Lower lobe of right lung (tissue), 2 donors: Measurements from ENCODE around the gene MEMO1. TPM values are rescaled to one million over a fixed set of nuclear protein-coding genes. Genes with fewer than 3 reads are reported as not detected.

ENCODE experiments used
- ATAC-seq, 2 donors: fragments of 200-7000 bp; cut with Tn5 transposase; one replicate each; pipeline ENCODE4 v1.9.1; 2020 to 2022; ENCODE audit warnings: mild to moderate bottlenecking in 2 of 2, moderate library complexity in 2 of 2
- DNase-seq: peaks from one replicate; pipeline ENCODE4 v3.0.0-alpha.2; 2020
- H3K27ac ChIP-seq: fragments of 200-600 bp; one replicate; pipeline ENCODE4 v1.8.0; 2022
- H3K27me3 ChIP-seq: fragments of 200-600 bp; one replicate; pipeline ENCODE4 v1.8.0; 2022; ENCODE audit warnings: low read depth
- H3K36me3 ChIP-seq: fragments of 200-600 bp; one replicate; pipeline ENCODE4 v1.8.0; 2022; ENCODE audit warnings: mild to moderate bottlenecking
- H3K4me1 ChIP-seq: fragments of 200-600 bp; one replicate; pipeline ENCODE4 v1.8.0; 2022
- H3K4me3 ChIP-seq: fragments of 200-600 bp; one replicate; pipeline ENCODE4 v1.8.0; 2022; ENCODE audit warnings: mild to moderate bottlenecking
- H3K9me3 ChIP-seq: fragments of 200-600 bp; one replicate; pipeline ENCODE4 v1.8.0; 2022
- CTCF ChIP-seq: fragments of 200-600 bp; IDR thresholded peaks from one replicate; pipeline ENCODE4 v1.8.0; 2022; ENCODE audit warnings: antibody characterized with exemption, mild to moderate bottlenecking
- intact Hi-C: fragments of 100-400 bp; cut with DNase I; formaldehyde crosslinking; loops from one replicate; pipeline ENCODE4 v1.11.0; 2022
- total RNA-seq: library from RNA; stranded (reverse); fragmentation: NEBNext Ultra II Directional; extraction: Animal tissue kit (Norgen Biotek cat#: 25700); gene quantifications from one replicate; pipeline ENCODE4 v1.2.1, GENCODE V29; 2021
- donor health status: DM: no; HTN: yes; CAD: no; lungs with severe emphysema.

Gene MEMO1
- total RNA-seq, 1 donor from 2014 or later: 35.7 TPM

- Histone ChIP-seq H3K27ac (peak overlapping the region; percentile 86), H3K4me3 (peak overlapping the region; percentile 90), H3K4me1 (peaks cover 41% of the 10 kb centered on the region), H3K27me3 (no peaks in the 10 kb centered on the region), H3K9me3 (no peaks in the 10 kb centered on the region), H3K36me3 (no peaks in the 10 kb centered on the region)
- ATAC-seq (peak; percentile 35 to 44), DNase-seq (peak; percentile 67)
- intact Hi-C loops: no loop called here
- no peak for TF ChIP-seq CTCF
Measured at GRCh38 chr2:32009516-32010256, 1.1 kb downstream of the MEMO1 start.

DNA sequence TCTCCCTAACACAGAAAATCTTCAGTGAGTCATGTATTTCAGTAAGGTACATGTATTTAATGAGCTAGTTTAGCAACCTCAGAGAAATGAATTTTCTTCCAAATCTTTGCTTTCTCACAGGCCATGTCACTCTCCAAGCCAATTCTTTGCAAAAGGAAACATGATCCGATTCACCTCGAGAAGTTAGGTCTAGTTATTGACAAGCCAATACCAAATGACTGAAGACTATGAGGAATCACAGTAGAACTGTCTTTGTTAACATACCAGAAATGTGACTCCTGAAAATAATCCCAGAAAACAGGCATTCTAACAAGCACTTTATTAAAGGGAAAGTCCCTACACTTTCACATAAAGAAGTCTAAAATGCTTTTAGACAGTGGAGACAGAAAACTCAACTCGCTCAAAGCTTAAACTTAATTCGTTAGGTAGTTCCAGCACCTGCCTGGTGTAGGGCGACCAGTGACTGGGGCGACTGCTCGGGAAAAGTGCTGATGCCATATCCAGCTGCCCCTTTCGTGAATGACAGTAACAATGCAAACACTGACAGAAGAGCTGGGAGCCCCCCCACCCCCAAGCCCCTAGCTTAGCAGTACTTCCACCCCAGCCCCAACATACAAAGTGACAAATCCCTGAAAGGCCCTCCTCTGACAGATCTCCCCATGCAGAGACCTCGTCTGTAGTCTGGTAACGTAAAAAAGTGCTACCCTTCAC, 1.8 kb downstream of the MEMO1 start:
- Histone ChIP-seq H3K4me1 (peaks cover 41% of the 10 kb centered on the region), H3K36me3 (no peaks in the 10 kb centered on the region), H3K4me3 (peak overlapping the region; percentile 90), H3K27ac (peak overlapping the region; percentile 85), H3K9me3 (no peaks in the 10 kb centered on the region), H3K27me3 (no peaks in the 10 kb centered on the region)
- DNase-seq (no peak), ATAC-seq (no peak)
- intact Hi-C loops: no loop called here
- TF ChIP-seq CTCF: no peak

DNA sequence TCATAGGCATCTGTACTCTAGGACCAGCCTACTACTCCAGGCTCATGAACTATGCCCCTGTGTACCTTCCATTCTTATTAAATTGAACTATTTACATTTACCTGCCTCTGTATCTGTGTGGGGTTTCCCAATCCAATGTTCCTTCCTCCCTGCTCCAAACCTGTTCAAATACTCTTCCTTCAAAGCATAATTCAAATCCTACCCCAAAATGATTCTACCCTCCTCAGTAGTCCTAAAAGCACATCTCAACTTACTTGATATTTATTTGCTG, 3.8 kb downstream of the MEMO1 start:
- TF ChIP-seq CTCF: no peak
- peaks cover 40% of the 10 kb centered on the region for H3K4me1 ChIP-seq
- no peaks in the 10 kb centered on the region for H3K27me3 ChIP-seq
- intact Hi-C loops: no loop called here
- no peak overlapping the region for H3K4me3 ChIP-seq
- ATAC-seq (no peak), DNase-seq (no peak)
- H3K36me3 ChIP-seq: no peaks in the 10 kb centered on the region
- H3K9me3 ChIP-seq: no peaks in the 10 kb centered on the region
- no peak overlapping the region for H3K27ac ChIP-seq

DNA sequence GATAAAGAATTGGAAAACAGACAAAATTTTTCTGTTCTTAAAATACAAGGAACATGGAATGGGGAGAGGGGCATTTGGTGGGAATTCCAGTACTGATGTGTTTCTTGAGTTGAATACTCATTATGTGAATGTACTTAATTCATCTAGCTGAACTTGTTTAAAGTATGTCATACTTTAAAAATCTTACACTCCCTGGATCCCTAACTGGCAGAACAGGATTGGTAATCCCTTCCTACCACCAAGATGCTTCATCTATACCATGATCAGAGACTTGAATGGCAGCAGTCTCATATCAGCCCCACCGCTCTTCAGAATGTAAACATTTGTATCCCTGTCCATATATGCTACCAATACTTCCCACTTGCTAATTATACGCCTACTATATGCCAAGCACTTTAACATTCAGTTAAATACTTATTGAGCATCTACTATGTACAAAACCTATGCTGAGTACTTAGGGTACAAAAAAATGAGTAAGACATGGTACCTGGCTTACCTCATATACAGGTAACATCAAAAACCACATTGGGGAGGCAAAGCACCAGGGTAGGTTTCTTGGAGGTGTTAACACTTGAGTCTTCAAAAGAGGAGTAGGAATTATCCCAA, 5.3 kb downstream of the MEMO1 start:
- DNase-seq (no peak), ATAC-seq (no peak)
- Histone ChIP-seq H3K27ac (no peak overlapping the region), H3K4me3 (no peak overlapping the region), H3K9me3 (no peaks in the 10 kb centered on the region), H3K27me3 (no peaks in the 10 kb centered on the region), H3K4me1 (peaks cover 29% of the 10 kb centered on the region), H3K36me3 (no peaks in the 10 kb centered on the region)
- no peak for TF ChIP-seq CTCF
- intact Hi-C loops: no loop called here

DNA sequence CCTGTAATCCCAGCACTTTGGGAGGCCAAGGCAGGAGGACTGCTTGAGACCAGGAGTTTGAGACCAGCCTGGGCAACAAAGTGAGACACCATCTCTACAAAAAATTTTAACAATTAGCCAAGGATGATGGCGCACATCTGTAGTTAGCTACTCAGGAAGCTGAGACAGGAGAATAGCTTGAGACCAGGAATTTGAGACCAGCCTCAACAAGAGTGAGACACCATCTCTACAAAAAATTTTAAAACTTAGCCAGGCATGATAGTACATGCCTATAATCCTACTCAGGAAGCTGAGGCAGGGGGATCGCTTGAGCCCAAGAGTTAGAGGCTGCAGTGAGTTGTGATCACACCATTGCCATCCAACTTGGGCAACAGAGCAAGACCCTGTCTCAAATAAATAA, 7.0 kb downstream of the MEMO1 start:
- Histone ChIP-seq H3K27me3 (no peaks in the 10 kb centered on the region), H3K27ac (no peak overlapping the region), H3K36me3 (no peaks in the 10 kb centered on the region), H3K9me3 (no peaks in the 10 kb centered on the region), H3K4me1 (peaks cover 25% of the 10 kb centered on the region), H3K4me3 (no peak overlapping the region)
- no peak for ATAC-seq
- intact Hi-C loops: no loop called here
- no peak for TF ChIP-seq CTCF
- DNase-seq: no peak
